Fibroblast of skin of right quadriceps (primary cell): ENCODE results near the gene PFDN6.

ENCODE experiments used
- DNase-seq: peaks from one replicate; pipeline ENCODE4 v3.0.0-alpha.2; 2013

Gene PFDN6

DNA sequence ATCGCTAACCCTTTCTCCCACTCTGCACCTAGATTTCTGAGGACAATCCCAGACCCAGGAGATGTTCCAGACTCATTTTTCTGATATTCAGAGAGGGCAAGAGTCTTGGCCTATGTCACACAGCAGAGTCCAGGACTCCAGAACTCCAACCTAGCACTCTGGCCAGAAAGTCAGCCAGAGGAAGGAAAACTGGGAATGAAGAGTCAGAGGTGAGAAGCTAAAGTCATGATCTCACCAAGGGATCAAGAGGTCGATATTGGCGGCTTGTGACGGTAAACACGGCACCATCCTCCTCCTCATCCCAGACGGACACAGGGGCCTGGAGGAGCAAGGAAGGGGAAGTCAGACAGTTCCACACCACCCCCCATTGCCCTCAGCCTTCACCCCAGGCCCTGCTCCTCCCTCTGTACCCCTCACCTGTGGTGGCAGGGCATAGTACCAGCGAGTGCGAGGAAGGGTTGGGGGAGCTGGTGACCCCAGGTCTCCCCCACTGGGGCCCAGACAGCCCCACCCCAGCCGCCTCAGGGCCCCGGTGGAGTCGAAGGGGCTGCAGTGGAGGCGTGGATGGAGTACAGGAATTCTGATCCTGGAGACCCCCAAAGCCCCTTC is 7.5 kb downstream of the PFDN6 start:
- DNase-seq = no peak

DNA sequence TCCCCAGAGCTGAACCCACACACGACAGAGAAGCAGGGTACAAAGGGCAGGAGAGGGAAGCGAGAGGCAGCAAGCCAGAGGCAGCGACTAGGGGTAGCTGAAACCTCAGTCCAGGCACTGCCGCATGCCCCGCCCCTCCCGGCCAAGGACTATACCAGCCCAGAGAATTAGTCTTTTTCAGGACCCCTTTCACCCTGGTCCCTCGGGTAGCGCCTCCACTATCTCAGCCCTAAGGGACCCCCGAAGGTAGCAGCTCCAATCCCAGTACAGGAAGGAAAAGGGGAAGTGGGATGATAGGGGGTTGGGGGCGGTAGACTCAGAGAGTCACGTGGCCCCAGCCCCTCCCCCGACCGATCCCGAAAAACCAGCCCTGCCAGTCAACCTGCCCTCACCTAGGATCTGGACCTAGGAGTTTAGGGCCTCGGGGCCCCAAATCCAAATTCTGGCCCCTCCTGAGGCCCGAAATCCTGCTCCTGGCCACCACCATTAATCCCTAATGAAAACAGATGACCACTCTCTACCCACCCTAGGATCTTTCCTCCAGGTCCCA is 8.1 kb downstream of the PFDN6 start:
- DNase-seq = no peak

DNA sequence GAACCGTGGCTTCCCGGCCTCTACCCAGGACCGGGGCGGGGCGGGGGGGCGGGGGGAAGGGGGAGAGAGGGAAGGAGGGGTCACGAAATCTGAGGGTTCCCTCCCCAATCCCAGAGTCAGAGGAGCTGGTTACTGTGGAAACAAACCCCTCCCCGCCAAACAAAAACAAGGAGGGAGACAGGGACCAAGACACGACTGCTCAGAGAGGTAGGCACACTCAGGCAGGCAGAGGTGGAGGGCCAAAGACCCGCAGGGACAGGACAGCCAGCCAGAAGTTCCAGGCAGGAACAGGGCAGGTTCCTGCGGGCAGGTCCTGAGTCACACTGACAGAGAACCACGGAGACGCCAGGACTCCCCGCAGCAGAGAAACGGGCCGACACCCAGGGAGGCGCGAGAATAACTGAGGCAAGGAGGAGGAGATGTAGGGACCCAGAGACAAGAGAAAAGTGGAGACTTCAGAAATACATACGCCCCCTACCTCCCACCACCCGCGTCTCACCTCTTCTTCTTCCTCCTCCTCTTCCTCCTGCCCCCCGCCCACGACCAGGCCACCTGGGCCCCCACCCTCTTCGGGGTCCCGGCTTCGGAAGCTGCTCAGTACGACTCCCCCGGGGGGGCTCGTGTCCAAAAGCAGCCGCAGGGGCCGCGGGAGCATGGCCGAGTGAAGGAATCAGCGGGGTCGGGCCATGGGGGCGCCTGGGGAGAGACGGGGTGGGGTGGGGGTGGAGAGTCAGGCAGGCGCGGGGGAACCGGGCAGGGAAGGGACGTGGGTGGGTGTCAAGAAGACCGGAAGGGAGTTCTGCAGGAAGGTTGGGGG is 8.8 kb downstream of the PFDN6 start:
- peak; percentile 79 for DNase-seq

DNA sequence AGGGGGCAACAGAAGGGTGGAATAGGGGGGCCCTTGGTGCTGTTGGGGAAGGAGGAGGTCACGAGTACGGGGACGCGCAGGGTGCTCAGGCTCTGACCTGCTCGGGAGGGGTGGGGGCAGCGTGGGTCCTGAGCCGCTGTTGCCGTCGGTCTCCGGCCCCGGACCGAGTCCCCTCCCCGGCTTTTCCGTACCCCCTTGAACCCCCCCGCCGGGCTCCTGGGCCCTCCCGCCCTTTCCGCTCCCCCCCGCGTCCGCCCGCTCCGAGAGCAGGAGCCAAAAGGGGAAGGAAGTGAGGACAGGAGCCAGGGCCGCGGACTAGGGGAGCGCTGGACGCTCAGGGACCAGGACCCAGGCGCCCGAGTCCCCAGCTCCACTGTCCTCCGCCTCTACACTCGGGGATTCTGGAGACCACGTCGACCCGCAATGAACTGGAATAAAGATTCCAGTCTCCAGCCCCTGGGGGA is 9.4 kb downstream of the PFDN6 start, which contains the start of gene RGL2:
TSS of gene RGL2 (minus strand) at position 170 of the 464 bp plus-strand sequence. CDS start 332 bp downstream, outside the sequence.
- DNase-seq = peak; percentile 50

DNA sequence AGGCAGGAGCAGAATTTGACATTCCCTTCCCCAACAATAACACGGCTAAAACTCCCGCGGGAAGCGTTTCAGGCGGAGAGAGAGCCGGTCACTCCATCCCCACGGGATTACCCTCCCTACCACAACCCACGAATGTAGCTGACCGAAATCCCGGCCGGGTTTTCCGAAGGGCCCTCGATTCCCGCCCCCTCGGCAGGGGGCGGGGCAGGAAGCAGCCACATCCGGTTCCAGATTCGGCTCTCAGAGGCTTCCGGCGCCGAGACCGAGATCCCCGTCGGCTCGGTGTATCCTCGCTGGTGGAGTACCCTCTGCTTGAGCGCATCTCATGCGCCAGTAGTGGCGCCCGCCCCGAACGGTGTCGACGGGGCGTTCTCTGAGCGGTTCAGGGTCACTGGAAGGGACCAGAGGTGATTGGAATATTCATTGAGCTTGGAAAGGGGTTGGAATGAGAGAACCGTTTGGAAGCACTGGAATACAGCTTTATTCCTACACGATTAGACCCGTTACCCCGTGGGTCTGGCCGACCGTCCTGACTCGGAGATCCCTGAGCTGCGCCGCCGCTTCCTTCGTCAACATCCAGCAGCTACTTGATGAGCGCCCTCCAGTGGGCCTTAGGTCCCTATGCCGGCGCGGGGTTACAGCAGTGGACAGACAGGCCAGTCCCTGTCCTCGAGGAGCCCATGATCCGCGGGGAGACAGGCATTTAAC is 10.0 kb downstream of the PFDN6 start:
- DNase-seq = peak; percentile 92

DNA sequence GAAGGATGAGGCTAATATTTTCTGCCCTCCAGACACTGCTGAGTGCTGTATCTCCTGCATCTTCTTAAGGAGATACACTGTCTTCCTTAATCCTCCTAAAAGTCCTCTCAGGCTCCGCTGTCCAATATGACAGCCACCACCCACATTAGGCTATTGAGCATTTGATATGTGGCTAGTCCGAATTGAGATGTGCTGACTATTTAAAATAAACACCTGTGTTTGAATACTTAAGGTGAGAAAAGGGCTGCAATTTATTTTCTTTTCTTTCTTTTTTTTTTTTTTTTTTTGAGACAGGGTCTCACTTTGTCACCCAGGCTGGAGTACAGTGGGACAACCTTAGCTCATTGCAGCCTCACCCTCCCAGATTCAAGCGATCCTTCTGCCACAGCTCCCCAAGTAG is 12.5 kb downstream of the PFDN6 start:
- DNase-seq = no peak

DNA sequence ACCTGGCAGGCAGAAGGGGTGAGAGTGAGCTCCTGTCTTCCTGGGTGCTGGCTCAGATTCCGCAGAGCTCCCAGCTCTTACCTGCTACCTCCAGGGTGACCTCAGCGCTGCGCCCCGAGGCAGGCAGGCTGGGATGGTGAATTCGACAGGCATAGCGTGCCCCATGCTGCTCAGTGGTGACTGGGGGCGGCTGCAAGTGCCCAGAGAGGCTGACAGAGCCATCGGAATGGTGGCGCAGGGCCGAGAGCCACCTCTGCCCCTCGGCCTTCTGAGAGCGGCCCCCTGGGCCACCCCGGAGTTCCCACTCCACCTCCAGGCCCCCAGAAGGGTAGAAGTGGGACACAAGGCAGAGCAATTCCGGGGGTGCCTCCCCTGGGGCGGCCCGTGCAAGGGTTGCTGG is 14.8 kb downstream of the PFDN6 start:
- no peak for DNase-seq

DNA sequence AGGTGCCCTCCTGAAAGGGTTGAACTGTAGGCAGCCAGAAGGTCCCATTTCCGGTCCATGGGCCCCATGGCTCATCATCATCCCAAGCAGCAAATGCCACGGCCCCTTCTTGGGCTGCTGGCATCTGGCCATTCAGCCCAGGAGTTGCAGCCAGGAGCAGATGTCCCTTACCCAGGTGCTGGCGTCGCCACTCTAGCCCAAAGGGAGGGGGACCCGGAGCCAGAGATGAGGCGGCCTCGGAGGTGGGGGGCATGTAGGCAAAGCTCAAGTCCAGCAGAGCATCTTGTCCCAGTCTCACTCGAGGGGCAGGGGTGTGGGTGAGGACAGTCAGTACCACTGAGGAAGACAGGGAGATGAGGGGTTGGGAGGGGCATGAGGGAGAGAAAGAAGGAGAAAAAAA is 15.7 kb downstream of the PFDN6 start:
- DNase-seq = no peak

DNA sequence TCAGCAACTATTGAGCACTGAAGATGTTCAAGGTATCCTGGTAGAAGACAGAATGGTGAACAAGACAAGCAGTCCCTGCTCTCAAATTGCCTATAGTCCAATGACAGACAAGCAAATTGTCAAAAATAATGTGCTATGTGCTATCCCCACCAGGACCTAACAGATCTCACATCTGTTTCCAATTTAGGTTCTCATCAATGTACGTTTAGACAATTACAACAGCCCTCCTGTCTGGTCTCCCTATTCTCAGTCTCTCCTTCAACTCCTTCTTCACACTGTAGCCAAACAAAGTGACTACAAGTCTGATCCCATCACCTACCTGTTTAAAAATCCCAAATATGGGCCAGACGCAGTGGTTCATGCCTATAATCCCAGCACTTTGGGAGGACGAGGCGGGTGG is 17.0 kb downstream of the PFDN6 start:
- no peak for DNase-seq

DNA sequence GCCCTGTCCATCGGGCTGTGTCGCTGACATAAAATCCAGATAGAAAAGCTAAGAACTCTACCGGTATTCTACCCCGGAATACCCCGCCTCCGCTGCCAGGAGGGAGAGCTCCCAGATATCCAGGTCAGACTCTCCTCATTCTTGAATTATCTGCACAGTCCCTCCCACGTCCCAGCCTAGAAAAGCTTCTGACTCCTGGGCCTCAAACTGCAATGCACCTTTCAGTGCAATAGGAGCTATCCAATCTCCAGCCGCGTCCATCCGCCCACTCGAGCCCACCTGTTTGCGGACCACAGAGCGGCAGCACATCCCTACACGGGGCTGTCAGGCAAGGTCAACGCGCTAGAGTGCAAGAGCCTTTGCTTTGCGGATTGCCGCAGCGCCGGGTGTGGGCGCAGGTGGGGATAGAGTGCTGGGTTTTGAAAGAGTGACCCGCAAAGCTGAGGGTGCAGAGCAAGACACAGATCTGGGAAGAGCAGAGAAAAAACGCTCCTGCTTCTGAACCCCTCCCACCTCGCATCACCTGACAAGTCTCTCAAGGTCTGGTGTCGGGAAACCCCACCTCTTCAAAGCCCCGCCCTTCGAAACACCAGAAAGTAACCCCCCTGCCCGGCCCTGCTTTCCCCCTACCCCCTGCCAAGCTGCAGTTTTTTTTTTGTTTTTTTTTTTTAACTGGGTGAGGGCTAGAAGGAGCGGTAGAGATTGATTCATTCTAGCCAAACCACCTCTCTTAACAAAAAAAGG is 23.1 kb downstream of the PFDN6 start:
- DNase-seq = peak; percentile 50

DNA sequence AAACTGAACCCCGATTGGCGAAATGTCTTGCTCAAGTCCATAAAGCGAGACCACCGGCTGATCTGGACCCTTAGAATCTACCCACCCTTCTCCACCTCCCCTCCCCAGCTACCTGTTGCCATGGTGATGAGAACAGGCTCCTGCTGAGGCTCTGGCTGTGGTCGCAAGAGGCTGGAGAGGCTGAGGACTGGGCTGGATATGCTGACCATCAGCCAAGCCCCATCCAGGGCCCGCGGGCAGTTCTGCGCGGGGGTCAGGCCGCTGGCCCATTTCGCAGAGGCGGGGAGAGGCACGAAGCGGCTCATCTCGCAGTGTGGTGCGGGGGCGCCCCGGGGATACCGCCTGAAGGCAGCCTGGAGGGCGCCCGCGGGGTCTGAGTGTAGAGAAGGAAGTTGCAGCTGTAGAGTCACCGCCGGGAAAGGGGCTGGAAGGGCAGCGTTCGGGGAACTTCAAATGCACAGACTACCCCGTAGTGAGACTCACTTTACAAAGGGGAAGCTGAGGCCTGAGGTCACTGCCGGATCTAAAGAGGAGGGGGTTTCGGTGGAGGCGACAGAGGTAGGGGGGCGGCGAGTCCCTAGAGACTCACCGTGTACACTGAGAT is 23.8 kb downstream of the PFDN6 start:
- peak; percentile 27 for DNase-seq

DNA sequence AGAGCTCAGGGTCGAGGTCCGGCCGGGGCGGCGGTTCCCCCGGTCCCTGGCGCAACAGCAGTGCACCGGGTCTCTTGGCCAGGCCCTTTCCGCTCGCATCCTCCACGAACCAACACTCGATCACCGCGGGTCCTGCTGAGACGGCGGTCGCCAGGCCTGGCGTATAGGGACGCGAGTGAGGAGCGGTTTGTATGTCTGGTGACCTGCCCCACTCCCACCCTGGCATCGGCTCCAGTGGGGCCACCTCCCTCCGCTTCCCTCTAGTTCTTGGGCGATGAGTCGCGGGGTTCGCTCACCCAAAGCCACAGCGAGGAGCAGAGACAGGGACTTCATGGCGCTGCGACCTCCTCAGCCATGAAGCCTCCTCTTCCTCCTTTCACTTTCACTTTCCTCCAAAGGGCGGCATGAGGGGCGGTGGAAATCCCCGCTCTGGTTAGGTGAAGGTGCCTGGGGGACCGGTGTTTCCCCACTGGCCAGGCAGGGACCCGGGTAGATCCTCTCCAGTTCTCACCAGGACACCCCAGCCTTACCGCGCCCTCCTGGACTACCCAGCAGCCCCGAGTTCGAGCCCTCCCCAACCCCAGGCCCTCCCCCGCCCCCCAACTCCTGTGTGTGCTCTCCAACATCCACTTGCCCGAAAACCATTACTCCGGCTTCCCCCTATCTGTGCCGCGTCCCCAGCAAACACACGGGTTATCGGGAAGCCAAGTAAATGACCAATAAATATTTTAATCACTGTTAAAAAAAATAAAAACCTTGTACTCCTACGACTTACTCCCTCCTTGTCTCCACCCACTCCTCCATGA is 24.5 kb downstream of the PFDN6 start, which contains the start of gene TAPBP:
TSS of gene TAPBP (minus strand) at position 370 of the 806 bp plus-strand sequence. CDS start at position 333, 37 bp downstream.
- peak; percentile 59 for DNase-seq

DNA sequence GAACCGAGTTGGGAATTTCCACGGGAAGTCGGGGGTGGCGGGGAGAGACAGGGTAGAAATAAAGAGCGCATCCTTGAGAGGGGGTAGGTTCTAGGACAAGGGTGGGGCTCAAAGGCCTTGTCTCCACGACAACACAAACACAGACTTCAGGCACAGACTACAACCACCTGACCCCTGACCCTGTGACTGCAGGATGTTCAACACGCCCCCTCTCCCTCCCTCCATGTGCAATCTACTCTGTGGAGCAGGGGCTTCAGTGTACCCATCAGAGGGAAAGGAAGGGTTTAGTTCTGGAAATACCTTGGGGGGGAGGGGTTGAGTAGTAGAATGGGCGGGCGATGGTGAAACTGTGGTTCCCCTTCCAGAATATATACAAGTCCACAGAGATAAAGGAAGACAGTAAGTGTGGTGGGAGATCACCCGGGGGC is 25.1 kb downstream of the PFDN6 start:
- DNase-seq = peak; percentile 82

DNA sequence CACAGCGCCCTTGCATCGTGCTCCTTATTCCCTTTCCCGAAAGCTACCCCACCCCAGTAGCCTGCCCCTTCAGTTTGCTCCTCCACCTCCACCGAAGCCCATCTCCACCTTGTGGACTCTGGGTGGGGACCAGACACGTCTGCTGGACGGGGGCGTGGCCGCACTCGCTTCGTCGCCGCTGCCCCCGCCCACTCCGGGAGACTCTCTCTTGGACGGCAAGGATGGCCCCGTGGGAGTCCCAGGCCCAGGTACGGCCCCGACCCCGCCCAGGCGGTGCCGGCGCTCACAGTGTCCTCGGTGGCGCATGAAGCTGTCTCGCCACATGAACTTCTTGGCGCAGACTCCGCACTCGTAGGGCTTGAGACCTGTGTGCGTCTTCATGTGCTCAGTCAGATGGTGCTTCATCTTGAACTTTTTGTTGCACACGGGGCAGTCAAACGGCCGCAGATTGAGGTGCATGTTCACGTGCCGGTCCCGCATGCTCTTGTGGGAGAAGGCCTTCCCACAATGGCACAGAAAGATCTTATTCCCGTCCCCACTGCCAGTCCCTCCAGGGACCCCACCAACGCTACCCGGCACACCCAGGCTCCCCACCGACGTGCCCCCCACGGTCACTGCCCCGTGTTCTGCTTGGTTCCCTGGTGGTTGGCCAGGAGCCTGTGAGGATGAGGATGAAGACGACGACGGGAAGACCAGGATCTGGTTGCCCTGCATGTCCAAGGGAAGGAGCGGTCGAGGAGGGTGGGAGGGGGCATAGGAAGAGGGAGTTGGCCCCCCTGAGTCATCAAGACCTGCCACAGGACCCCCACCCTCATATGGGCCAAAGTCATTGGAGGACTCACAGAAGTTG is 25.8 kb downstream of the PFDN6 start:
- DNase-seq = no peak

DNA sequence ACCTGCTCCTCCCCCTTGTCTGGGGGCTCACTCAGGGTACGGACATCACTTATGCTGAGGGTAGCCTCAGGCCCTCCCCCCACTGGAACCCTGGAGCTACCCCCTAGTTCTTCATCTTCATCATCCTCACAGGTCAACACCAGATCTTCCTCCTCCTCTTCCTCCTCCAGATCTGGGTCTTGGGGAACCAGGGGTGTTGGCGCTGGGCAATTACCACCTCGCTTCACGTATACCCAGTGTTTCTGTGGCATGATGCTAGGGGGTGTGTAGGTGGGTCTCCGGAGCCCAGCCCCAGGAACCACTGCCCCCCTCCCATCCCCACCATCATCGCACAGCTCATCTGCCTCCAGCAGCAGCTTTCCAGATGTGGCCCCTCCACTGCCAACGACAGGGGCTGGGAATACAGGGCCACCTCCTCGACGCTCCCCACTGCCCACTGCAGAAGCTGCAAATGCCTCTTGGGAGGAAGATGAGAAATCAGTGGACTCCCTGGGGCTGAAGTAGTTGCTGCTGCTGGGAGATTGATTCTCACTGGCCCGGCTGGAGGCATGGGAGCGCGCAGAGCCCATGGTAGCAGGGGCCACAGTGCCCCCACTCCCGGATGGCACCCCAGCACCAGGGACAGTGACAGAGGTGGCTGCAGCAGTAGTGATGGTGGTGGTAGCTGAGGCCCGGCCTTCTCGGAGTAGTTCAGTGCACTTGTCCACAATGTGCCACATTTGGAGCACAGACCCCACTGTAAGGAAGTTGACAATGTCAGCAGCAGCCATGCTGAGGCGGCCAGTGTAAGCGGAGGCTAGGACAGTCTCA is 26.6 kb downstream of the PFDN6 start:
- no peak for DNase-seq

DNA sequence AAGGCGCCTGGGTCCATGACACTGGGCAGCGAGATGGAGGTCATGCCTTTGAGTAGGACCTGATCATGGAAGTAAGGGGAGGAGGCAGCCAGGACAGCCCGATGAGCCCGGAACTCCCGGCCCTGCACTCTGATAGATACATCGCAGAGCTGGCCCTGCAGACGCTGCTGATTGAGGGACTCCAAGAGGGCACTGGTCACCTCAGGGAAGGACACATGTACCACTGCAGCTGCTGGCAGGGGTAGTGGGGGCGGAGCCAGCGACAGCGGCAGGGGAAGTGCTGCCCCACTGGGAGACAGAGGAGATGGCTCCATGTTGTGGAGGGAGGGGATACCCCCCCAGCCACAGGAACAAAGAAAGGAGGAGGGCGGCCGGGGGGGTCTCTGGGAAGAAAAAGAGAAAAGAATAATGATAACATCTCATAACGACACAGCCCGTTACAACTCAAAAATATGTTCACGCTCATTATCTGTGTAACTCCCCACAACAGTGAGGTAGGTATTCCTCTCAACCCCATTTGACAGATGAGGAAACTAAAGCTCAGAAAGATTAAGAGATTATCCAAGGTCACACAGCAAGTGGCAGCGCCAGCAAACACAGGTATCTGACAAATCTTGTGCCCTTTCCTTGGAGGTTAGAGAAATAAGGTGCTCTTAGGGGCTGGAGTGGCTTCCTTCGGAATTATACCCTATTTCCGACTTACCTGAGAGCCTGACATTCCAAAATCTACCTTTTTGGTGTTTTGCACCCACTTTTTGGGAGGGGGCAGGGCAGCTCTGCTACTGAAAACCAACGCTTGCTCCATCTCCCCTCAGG is 27.4 kb downstream of the PFDN6 start:
- DNase-seq = no peak

DNA sequence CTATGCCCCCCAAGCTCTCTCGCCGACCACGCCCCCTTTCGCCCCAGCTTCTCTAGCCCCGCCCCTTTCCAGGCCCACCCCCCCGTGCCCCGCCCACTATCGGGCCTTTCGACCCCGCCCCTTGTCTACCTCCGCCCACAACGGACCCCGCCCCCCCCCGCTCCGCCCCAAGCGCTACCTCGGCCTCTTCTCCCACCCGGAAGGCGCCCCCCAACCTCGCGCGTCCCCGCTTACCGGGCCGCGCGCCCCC is 27.9 kb downstream of the PFDN6 start:
- DNase-seq = no peak

DNA sequence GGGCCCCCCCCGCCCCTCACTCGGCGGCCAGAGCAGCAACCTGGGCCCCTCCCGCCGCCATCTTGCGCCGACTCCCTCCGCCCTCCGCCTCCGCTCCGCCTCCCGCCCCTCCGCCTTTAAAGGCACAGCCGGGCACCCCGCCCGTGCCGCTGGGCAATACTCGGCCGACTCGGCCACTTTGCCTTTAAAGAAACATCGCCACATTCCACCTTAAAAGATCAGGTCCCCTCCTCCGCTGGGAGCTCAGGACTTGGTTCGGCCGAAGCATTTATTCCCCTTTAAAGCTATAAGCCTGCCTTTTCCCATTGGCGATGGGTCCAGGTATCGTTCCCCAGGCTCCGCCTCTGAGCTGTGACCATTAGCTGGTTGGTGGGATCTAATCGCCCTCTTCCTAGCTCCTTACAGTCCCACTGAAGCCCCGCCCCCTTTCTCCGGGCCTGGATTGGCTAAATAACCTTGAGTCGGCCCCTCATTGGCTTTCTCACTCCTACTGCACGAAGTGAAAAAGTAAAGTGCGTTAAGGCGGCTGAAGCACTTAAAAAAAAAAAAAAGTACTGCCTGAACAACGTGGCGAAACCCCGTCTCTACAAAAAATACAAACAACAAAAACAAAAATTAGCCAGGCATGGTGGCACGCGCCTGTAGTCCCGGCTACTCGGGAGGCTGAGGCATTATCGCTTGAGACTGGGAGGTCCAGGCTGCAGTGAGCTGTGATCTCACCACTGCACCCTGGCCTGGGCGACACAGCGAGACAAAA is 28.4 kb downstream of the PFDN6 start, which contains the start of gene ZBTB22:
TSS of gene ZBTB22 (minus strand) at position 76 of the 757 bp plus-strand sequence. CDS start 828 bp downstream, outside the sequence.
- DNase-seq = peak; percentile 99
